CD4-positive, alpha-beta T cell treated with Interleukin-12 subunit alpha and Interleukin-12 subunit beta, for 1 hour (primary cell): ENCODE data around the gene PUS1.
"Not testable (repeated sequence)": the region's sequence is repeated elsewhere in the genome, so short reads cannot be mapped to it uniquely, and the experiment has no call there.

Source experiments
- DNase-seq: peaks from one replicate; pipeline ENCODE4 v3.0.0-alpha.2; 2020

PUS1 gene

GRCh38 chr12:131941116-131941986, 12.3 kb downstream of the PUS1 start:
- DNase-seq, result no peak

GRCh38 chr12:131941987-131942341, 12.9 kb downstream of the PUS1 start:
- DNase-seq, result no peak

GRCh38 chr12:131942671-131943070, 13.6 kb downstream of the PUS1 start:
- DNase-seq, result no peak

GRCh38 chr12:131943389-131943788, 14.3 kb downstream of the PUS1 start:
- no peak for DNase-seq

- no peak for DNase-seq
Observed at GRCh38 chr12:131943876-131944275, 14.8 kb downstream of the PUS1 start.

- DNase-seq, result no peak
Observed at GRCh38 chr12:131944601-131945251, 15.7 kb downstream of the PUS1 start.

GRCh38 chr12:131946757-131947156, 17.7 kb downstream of the PUS1 start:
- no peak for DNase-seq

- DNase-seq, result no peak
Observed at GRCh38 chr12:131947482-131948027, 18.5 kb downstream of the PUS1 start.

- no peak for DNase-seq
Observed at GRCh38 chr12:131948166-131948712, 19.2 kb downstream of the PUS1 start.

GRCh38 chr12:131948713-131949430, 19.8 kb downstream of the PUS1 start:
- peak; percentile 18 for DNase-seq

- peak; percentile 95 for DNase-seq
Observed at GRCh38 chr12:131949431-131950181, 20.5 kb downstream of the PUS1 start, which contains the start of gene EP400. Gene EP400, plus strand, starts transcription at chr12:131949942. Its CDS starts 10,678 bp downstream, at chr12:131960620.

- no peak for DNase-seq
Observed at GRCh38 chr12:131950182-131950913, 21.3 kb downstream of the PUS1 start.

GRCh38 chr12:131953810-131954209, 24.7 kb downstream of the PUS1 start:
- DNase-seq, result not testable (repeated sequence)

- not testable (repeated sequence) for DNase-seq
Observed at GRCh38 chr12:131954460-131954859, 25.4 kb downstream of the PUS1 start.

GRCh38 chr12:131959116-131959515, 30.0 kb downstream of the PUS1 start:
- DNase-seq, result no peak

- no peak for DNase-seq
Observed at GRCh38 chr12:131959641-131960589, 30.8 kb downstream of the PUS1 start.

GRCh38 chr12:131960590-131961325, 31.7 kb downstream of the PUS1 start:
- DNase-seq, result not testable (repeated sequence)

- not testable (repeated sequence) for DNase-seq
Observed at GRCh38 chr12:131961328-131961727, 32.3 kb downstream of the PUS1 start.

- no peak for DNase-seq
Observed at GRCh38 chr12:131962069-131962468, 33.0 kb downstream of the PUS1 start.
